Measurements from ENCODE around the gene CD163L1.

GRCh38 chr12:7411343-7411742, 32.6 kb downstream of the CD163L1 start:
- TF ChIP-seq EZH2 (IDR thresholded peaks at IDR 0.05; ENCODE audit: borderline replicate concordance, low read depth, low read length, severe bottlenecking) (no peak), CTCF (IDR thresholded peaks at IDR 0.05; ENCODE audit: borderline replicate concordance, extremely low read depth, low read length, poor library complexity, severe bottlenecking) (no peak)

Measured in DND-41 (cell line).